Activated CD8-positive, alpha-beta memory T cell treated with anti-CD3 and anti-CD28 coated beads, Interleukin-2, amount 10 ng/mL, durations not matched to agents 7 days and 5 days (primary cell): Measurements from ENCODE around the gene ZNF136. TPM values are rescaled to one million over a fixed set of nuclear protein-coding genes. Genes with fewer than 3 reads are reported as not detected.

Experiments
- ATAC-seq: fragments of 150-1000 bp; cut with Tn5 transposase; one replicate; pipeline ENCODE4 v1.10.0; 2021; ENCODE audit warnings: moderate library complexity
- CTCF ChIA-PET: fragments of 350-600 bp; sonication (Branson Sonifier 250); formaldehyde crosslinking; loops from one replicate; lab custom pipeline; 2021; ENCODE audit warnings: antibody characterized with exemption; lab: Charles Lee
- DNase-seq: peaks from one replicate; pipeline ENCODE4 v3.0.0-alpha.2; 2020
- H3K27ac Mint-ChIP-seq: one replicate; pipeline ENCODE4 v1.8.0; 2021; ENCODE audit warnings: mild to moderate bottlenecking, mixed read lengths
- H3K27me3 Mint-ChIP-seq: one replicate; pipeline ENCODE4 v1.8.0; 2021; ENCODE audit warnings: mixed read lengths
- H3K36me3 Mint-ChIP-seq: one replicate; pipeline ENCODE4 v1.8.0; 2021; ENCODE audit warnings: mild to moderate bottlenecking, mixed read lengths
- H3K4me1 Mint-ChIP-seq: one replicate; pipeline ENCODE4 v1.8.0; 2021; ENCODE audit warnings: mixed read lengths
- H3K4me3 Mint-ChIP-seq: one replicate; pipeline ENCODE4 v1.8.0; 2021; ENCODE audit warnings: mild to moderate bottlenecking, moderate library complexity, mixed read lengths
- H3K9me3 Mint-ChIP-seq: one replicate; pipeline ENCODE4 v1.8.0; 2022; ENCODE audit warnings: low read depth, mixed read lengths
- total RNA-seq, 2 experiments: library from RNA; stranded (reverse); gene quantifications; one replicate each; pipeline ENCODE4 v1.2.3, GENCODE V29; 2021

ZNF136 gene
- total RNA-seq = 10 to 100 TPM; 11.3 to 12.9 TPM

DNA sequence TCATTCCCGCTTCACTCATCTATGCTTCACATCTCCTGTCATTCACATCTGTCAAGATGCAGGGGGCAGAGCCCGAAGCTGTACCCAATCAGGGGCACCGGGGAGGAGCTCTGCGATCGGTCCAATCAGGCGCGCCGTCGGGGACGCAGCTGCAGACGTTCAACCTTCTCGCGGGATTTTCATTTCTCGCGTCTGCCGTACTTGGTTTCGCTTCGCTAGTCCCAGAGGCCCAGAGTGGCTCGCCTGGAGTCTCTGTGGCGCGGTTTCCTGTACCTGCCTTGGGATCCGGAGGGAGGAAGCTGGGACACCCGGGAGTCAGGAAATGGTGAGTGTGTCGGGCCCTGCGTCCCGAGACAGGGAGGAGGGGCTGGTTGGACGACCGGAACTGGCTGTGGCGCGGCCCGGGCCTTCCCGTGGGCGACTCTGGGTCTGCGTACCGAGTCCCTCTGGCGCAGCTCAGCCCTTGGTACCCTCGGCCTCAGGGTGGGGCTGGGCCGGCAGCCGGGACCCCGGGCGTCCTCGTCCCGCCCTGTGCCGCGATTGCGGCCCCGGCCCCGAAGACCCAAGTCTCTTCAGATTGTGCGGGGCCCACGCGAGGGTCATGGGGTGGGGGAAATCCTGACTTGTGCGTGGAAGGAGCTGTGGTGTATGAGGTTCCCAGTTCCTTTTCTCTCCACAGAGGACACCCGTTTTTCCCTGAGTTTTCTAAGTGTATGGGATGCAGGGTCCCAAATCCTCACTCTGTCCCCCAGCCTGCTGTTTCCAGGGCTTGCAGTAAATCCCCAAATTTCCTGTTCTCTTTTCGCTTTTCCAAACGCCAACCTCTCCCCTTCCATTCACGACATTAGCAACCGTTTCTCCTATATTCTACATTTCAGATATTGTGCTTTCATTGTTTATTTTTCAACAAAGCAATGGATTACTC lies at the start of gene ZNF136:
TSS of gene ZNF136 (plus strand) at position 215 of the 925 bp plus-strand sequence. CDS start at position 323, 108 bp downstream.
- H3K27me3 Mint-ChIP-seq = no peaks in the 10 kb centered on the region
- H3K27ac Mint-ChIP-seq = peak within 1 kb of the TSS; percentile 97
- peak within 1 kb of the TSS; percentile 98 for H3K4me3 Mint-ChIP-seq
- CTCF ChIA-PET = interaction anchor here (0.8 to 2.6 kb wide), 6 partner anchors 14 to 426 kb away, joined by 3 to 18 read pairs (median 4); partner anchors contain the start of gene ZNF700
- peak; percentile 100 for ATAC-seq
- peak; percentile 98 for DNase-seq
- H3K36me3 Mint-ChIP-seq = peaks cover 34% of the 10 kb centered on the region
- peaks cover 34% of the 10 kb centered on the region for H3K4me1 Mint-ChIP-seq
- H3K9me3 Mint-ChIP-seq = peaks cover 3% of the 10 kb centered on the region

DNA sequence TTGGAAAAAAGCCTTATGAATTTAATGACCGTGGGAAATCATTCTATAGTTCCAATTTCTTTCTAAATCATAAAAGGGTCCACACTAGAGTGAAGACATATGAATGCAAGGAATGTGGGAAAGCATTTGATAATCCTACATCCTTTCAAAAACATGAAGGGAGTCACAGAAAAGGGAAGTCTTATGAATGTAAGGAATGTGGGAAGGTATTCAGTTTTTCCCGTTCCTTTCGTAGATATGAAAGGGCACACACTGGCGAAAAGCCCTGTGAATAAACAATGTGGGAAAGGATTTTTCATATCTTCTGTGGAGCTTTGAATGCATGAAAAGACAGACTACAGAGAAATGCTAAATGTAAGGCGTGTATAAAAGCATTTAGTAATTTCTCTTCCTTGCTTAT lies 49.8 kb upstream of the ZNF136 start:
- Mint-ChIP-seq H3K4me3 (no peak overlapping the region), H3K4me1 (peaks cover 2% of the 10 kb centered on the region), H3K27ac (no peak overlapping the region), H3K9me3 (peaks cover 22% of the 10 kb centered on the region), H3K27me3 (no peaks in the 10 kb centered on the region), H3K36me3 (peaks cover 52% of the 10 kb centered on the region)
- ATAC-seq (no peak), DNase-seq (no peak)
- CTCF ChIA-PET = no interaction called here

DNA sequence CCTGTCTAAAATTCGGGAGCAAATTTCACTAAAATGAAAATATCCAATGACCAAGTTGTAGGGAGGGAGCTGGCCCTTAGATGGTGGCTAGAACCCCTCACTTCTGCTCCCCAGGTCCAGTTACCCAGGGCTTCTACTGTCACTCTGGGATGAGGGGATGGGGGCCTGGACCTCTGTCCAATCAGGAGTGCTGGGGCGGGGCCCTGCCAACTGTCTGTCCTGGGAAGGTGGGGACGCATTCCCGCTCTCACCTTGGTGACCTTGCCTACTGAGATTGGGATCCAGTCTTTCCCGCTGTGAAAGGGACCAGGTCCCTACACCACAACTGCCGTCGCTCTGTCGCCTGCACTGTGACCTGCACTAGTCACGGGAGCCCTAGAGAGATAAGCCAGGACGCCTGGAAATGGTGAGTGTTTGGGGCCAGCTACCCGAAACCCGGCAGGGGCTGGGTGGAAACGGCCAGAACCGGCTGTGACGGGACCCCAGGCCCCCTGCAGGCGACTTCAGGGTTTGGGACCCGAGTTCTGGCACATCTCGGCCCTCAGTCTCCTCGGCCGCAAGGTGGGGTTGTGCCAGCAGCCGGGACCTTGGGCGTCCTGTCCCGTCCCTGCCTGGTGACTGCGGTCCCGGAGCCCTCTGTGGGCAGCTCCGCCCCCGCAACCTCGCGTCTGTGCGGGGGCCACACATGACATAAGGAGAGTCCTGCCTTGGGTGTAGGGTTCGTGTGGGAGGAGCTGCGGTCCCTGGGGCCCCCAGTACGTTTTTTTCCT lies 45.5 kb upstream of the ZNF136 start:
- Mint-ChIP-seq H3K27me3 (no peaks in the 10 kb centered on the region), H3K27ac (no peak overlapping the region), H3K4me1 (no peaks in the 10 kb centered on the region), H3K36me3 (peaks cover 27% of the 10 kb centered on the region), H3K9me3 (peaks cover 21% of the 10 kb centered on the region), H3K4me3 (no peak overlapping the region)
- ATAC-seq = no peak
- DNase-seq = no peak
- CTCF ChIA-PET = no interaction called here

DNA sequence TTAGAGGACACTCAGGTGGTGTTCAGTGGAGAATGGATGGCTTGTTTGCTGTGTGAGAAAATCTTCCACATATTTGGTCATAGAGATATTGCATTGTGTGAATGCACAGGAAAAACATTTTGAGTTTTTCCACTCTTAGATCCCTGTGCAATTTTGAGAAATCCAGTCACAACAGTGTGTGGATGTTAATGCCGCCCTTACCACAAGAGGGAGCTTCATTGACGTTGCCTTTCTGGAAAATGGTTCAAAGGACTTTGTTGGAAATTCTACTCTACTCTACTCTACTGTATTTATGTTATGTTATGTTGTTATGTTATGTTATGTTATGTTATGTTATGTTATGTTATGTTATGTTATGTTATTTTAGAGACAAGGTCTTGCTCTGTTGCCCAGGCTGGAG lies 36.2 kb upstream of the ZNF136 start:
- H3K4me3 Mint-ChIP-seq = no peak overlapping the region
- no peaks in the 10 kb centered on the region for H3K27me3 Mint-ChIP-seq
- no peak overlapping the region for H3K27ac Mint-ChIP-seq
- no peak for ATAC-seq
- peaks cover 18% of the 10 kb centered on the region for H3K9me3 Mint-ChIP-seq
- H3K4me1 Mint-ChIP-seq = no peaks in the 10 kb centered on the region
- CTCF ChIA-PET = interaction anchor here (0.8 to 1.6 kb wide), 4 partner anchors 11 to 67 kb away, joined by 3 to 5 read pairs (median 4); partner anchors contain the start of gene ZNF20
- DNase-seq = no peak
- H3K36me3 Mint-ChIP-seq = peaks cover 17% of the 10 kb centered on the region

DNA sequence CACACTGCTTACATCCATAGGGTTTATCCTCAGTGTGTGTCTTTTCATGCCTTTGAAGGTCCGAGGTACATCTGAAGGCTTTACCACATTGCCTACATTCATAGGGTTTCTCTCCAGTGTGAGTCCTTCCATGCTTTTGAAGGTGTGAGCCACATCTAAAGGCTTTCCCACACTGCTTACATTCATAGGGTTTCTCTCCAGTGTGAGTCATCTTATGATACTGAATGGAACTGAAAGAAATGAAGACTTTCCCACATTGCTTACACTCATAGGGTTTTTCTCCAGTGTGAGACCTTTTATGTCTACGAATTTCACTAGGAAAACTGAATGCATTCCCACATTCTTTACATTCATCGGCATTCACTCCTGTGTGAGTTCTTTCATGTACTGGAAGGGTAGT lies 29.8 kb upstream of the ZNF136 start:
- Mint-ChIP-seq H3K4me1 (peaks cover 7% of the 10 kb centered on the region), H3K27me3 (no peaks in the 10 kb centered on the region), H3K9me3 (peaks cover 31% of the 10 kb centered on the region), H3K27ac (no peak overlapping the region), H3K36me3 (peaks cover 65% of the 10 kb centered on the region), H3K4me3 (no peak overlapping the region)
- CTCF ChIA-PET = no interaction called here
- DNase-seq = no peak
- no peak for ATAC-seq

DNA sequence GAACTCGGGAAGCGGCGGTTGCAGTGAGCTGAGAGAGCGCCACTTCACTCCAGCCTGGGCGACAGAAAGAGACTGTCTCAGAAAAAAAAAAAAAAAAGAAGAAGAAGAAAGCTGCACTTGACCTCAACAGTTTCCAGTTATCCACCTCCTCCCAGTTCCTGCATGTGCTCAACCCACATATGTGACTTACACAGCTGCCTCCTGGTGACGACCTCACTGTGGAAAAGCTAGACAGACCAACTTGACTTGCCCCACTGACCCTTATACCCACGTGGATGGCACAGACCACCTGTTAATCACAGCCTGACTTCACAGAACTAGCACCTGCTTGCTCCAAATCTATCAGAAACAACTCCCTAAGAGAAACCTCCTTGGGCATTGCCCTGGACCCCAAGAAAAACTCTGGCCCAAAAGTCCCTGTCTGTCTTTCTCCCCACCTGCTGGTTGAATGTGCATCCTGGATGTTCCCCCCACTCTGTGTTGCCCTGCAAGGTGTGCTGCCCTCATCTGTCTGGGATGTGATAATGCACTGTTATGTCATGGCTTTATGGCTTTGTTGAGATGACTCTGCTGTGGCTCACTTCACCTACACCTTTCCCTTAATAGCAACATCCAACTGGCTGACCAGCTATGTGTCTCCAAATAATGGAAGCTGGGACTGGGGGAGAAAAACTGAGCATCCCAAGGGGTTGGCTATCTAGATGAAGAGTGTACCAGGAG lies 25.5 kb upstream of the ZNF136 start:
- H3K4me1 Mint-ChIP-seq = peaks cover 28% of the 10 kb centered on the region

DNA sequence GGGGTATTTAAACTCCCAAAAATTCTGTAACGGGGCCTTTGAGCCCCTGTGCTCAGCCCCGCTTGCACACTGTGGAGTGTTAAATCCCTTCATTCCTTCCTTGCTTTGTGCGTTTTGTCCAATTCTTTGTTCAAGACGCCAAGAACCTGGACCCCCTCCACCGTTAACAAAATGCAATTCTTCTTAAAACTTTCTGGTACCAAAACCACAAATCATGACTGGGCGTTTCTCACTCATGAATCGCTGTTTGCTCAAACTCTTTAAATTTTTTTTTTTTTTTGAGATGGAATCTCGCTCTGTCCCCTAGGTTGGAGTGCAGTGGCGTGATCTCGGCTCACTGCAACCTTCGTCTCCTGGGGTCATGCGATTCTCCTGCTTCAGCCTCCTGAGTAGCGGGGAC lies 23.6 kb upstream of the ZNF136 start:
- peak overlapping the region; percentile 91 for H3K4me3 Mint-ChIP-seq
- peak overlapping the region; percentile 84 for H3K27ac Mint-ChIP-seq
- peaks cover 5% of the 10 kb centered on the region for H3K9me3 Mint-ChIP-seq
- no peak for ATAC-seq
- peaks cover 37% of the 10 kb centered on the region for H3K36me3 Mint-ChIP-seq
- no peak for DNase-seq
- peaks cover 28% of the 10 kb centered on the region for H3K4me1 Mint-ChIP-seq
- CTCF ChIA-PET = interaction anchor here (2.5 to 4.4 kb wide), 4 partner anchors 49 to 259 kb away, joined by 18 to 48 read pairs (median 37); partner anchors contain the start of genes ZNF700 and ZNF763
- H3K27me3 Mint-ChIP-seq = no peaks in the 10 kb centered on the region

More for the DNA sequence above, 25.5 kb upstream of the ZNF136 start:
- no peak overlapping the region for H3K27ac Mint-ChIP-seq
- no peaks in the 10 kb centered on the region for H3K27me3 Mint-ChIP-seq
- peak overlapping the region; percentile 10 for H3K4me3 Mint-ChIP-seq
- CTCF ChIA-PET = interaction anchor here (0.7 to 4.4 kb wide), 9 partner anchors 11 to 340 kb away, joined by 3 to 29 read pairs (median 4); partner anchors contain the start of genes ZNF491 and ZNF763
- peaks cover 18% of the 10 kb centered on the region for H3K9me3 Mint-ChIP-seq
- H3K36me3 Mint-ChIP-seq = peaks cover 55% of the 10 kb centered on the region
- DNase-seq (peak; percentile 49), ATAC-seq (no peak)

DNA sequence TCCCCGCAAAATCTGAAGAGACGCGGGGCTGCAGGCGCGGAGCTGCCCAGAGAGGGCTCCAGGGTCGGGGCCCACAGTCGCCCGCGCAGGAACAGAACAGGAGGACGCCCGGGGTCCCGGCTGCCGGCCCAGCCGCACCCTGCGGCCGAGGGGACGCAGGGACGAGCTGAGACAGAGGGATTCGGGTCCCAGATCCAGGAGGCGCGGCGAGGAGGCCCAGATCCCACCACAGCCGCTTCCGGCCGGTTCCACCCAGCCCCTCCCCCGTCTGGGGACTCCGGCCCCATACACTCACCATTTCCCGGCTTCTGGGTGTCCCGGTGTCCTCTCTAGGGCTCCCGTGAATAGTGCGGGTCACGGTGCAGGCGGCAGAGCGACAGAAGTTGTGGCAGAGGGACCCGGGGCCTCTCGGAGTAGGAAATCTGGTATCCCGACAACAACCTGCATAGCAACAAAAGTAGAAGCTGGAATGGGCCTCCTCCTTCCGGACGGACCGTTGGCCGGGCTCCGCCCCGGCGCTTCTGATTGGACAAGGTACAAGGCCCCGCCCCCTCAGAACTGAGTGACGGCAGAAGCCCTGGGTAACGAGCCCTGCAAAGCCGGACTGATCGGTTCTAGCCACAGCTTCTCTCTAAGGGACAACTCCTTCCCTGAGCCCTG lies 22.9 kb upstream of the ZNF136 start, which contains the start of gene ZNF20:
TSS of gene ZNF20 (minus strand) at position 466 of the 660 bp plus-strand sequence. CDS start at position 298, 168 bp downstream.
- peaks cover 28% of the 10 kb centered on the region for H3K4me1 Mint-ChIP-seq
- no peaks in the 10 kb centered on the region for H3K27me3 Mint-ChIP-seq
- H3K4me3 Mint-ChIP-seq = peak within 1 kb of the TSS; percentile 91
- peak within 1 kb of the TSS; percentile 84 for H3K27ac Mint-ChIP-seq
- peaks cover 1% of the 10 kb centered on the region for H3K9me3 Mint-ChIP-seq
- peak; percentile 97 for ATAC-seq
- peak; percentile 95 for DNase-seq
- peaks cover 33% of the 10 kb centered on the region for H3K36me3 Mint-ChIP-seq
- CTCF ChIA-PET = interaction anchor here (0.5 to 4.4 kb wide), 25 partner anchors 10 to 399 kb away, joined by 3 to 48 read pairs (median 4); partner anchors contain the start of genes ZNF433, ZNF440, ZNF491 and ZNF625

DNA sequence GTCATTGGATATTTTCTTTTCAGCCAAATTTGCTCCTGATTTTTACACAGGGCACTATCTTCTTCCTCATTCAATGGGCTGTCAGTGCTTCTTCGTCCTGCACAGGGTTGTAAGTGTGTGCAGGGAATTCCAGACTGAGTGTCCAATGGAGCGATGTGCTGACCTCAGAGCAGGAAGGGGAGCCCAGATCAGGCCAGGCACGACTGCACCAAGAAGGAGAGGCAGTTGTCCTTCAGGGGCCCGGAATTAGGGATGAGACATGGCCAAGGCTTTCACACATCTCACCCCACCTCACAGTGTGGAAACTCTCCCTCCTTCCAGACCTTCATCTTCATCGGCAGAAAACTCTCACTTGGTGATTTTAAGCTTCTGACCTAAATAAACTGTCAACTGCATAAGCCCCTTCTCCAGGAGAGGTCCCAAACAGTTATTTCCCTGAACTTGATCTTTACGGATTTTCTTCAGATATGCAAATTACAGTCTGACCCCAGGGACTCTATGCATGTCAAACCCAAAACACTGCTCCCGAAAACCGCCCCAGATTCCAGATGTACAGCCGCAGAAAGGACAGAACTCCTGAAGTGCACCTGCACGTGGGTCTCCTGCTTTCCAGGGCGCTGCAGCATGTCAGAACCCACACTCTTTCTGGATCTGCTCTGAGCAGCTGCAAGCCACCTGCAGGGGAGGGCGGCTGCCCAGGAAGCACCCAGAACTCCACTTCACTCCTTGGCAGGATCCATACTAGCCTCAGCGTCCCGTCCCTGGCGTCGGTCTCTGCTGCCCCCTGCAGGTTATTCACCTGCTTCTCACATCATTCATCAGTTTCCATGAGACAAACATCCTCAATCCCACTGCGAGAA lies 22.1 kb upstream of the ZNF136 start:
- Mint-ChIP-seq H3K4me1 (peaks cover 28% of the 10 kb centered on the region), H3K36me3 (peaks cover 34% of the 10 kb centered on the region), H3K27ac (peak overlapping the region; percentile 84), H3K4me3 (peak overlapping the region; percentile 91), H3K9me3 (peaks cover 8% of the 10 kb centered on the region), H3K27me3 (no peaks in the 10 kb centered on the region)
- ATAC-seq (peak; percentile 64), DNase-seq (peak; percentile 89)
- CTCF ChIA-PET = interaction anchor here (0.5 to 4.4 kb wide), 31 partner anchors 9 to 400 kb away, joined by 3 to 48 read pairs (median 4); partner anchors contain the start of genes ZNF433, ZNF440, ZNF491 and ZNF625

DNA sequence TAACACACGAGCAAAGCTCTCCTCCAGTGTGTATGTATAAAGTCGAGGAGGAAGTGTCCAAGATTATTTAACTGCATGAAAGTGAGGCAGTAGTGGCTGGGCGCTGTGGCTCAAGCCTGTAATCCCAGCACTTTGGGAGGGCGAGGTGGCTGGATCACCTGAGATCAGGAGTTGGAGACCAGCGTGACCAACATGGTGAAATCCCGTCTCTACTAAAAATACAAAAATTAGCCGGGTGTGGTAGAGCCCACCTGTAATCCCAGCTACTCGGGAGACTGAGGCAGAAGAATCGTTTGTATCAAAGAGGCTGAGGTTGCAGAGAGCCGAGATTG lies 21.5 kb upstream of the ZNF136 start:
- H3K27me3 Mint-ChIP-seq = no peaks in the 10 kb centered on the region
- peaks cover 14% of the 10 kb centered on the region for H3K9me3 Mint-ChIP-seq
- DNase-seq (no peak), ATAC-seq (no peak)
- H3K4me1 Mint-ChIP-seq = peaks cover 28% of the 10 kb centered on the region
- peaks cover 37% of the 10 kb centered on the region for H3K36me3 Mint-ChIP-seq
- H3K27ac Mint-ChIP-seq = no peak overlapping the region
- peak overlapping the region; percentile 91 for H3K4me3 Mint-ChIP-seq
- CTCF ChIA-PET = interaction anchor here (0.6 to 4.4 kb wide), 18 partner anchors 8 to 354 kb away, joined by 3 to 48 read pairs (median 6); partner anchors contain the start of genes ZNF491, ZNF625, ZNF700 and ZNF763

DNA sequence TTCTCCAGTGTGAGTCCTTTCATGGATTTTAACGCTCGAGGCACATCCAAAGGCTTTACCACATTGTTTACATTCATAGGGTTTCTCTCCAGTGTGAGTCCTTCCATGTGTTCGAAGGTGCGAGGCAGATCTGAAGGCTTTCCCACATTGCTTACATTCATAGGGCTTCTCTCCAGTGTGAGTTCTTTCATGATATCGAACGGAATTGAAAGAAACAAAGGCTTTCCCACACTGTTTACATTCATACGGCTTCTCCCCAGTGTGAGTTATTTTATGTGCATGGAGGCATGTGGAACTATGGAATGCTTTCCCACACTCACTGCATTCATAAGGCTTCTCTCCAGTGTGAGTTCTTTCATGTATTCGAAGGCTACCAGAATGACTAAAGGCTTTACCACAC lies 17.5 kb upstream of the ZNF136 start:
- Mint-ChIP-seq H3K27me3 (no peaks in the 10 kb centered on the region), H3K36me3 (peaks cover 35% of the 10 kb centered on the region), H3K9me3 (peaks cover 24% of the 10 kb centered on the region), H3K27ac (no peak overlapping the region), H3K4me1 (peaks cover 10% of the 10 kb centered on the region), H3K4me3 (no peak overlapping the region)
- DNase-seq (no peak), ATAC-seq (no peak)
- CTCF ChIA-PET = interaction anchor here (1.1 to 2.5 kb wide), 3 partner anchors 55 to 348 kb away, joined by 3 to 5 read pairs (median 4); partner anchors contain the start of gene ZNF491
